Measurements from ENCODE around the gene CRIP1.

DNA sequence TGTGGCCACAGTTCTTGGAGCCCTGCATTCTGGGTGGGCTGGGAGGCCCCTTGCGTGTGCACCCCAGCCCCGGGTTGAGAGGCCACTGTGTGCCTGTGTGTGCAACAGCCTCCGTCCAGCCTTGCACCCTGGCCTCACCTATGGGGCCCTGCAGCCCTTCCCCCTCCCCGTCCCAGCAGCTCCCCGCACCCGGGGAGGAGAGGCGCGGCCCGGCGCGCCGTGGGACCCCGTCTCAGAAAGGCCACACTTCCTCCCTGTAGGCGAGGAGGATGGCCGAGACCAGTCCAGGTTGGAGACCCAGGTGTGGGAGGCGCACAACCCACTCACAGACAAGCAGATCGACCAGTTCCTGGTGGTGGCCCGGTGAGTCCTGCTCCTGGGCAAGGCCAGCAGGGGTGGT, 28.7 kb upstream of the CRIP1 start:
- TF ChIP-seq, protein P1, sequence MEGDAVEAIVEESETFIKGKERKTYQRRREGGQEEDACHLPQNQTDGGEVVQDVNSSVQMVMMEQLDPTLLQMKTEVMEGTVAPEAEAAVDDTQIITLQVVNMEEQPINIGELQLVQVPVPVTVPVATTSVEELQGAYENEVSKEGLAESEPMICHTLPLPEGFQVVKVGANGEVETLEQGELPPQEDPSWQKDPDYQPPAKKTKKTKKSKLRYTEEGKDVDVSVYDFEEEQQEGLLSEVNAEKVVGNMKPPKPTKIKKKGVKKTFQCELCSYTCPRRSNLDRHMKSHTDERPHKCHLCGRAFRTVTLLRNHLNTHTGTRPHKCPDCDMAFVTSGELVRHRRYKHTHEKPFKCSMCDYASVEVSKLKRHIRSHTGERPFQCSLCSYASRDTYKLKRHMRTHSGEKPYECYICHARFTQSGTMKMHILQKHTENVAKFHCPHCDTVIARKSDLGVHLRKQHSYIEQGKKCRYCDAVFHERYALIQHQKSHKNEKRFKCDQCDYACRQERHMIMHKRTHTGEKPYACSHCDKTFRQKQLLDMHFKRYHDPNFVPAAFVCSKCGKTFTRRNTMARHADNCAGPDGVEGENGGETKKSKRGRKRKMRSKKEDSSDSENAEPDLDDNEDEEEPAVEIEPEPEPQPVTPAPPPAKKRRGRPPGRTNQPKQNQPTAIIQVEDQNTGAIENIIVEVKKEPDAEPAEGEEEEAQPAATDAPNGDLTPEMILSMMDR (IDR thresholded peaks at IDR 0.05; ENCODE audit: low read length), result no peak
- TF ChIP-seq EZH2 (IDR thresholded peaks at IDR 0.05; ENCODE audit: borderline replicate concordance, low read length), result no peak
